ENCODE measurements around the gene FNBP1L. TPM values are rescaled to one million over a fixed set of nuclear protein-coding genes. Genes with fewer than 3 reads are reported as not detected.

FNBP1L gene
- total and polyA plus RNA-seq, 2 donors (not counting 1 experiment from before 2014, with no cell fraction given) = 0.86 to 5.4 TPM

DNA sequence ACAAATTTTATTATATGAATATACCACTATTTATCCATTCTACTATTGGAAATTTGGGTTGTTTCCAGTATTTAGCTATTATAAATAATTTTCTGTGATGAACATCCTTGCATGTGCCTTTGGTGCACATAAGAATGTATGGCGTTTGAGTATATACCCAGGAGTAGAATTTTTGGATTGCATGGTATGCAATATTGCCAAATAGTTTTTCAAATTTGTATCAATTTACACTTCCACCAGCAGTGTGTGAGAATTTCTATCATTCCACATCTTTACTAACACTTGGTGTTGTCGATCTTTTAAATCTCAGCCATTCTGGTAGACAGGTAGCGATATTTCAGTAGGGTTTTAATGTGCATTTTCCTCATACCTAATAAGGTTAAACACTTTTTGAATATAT, 9.2 kb upstream of the FNBP1L start:
- no peak for ATAC-seq (ENCODE audit: low read depth)
- H3K79me2 ChIP-seq (ENCODE audit: control insufficient read depth, insufficient read depth, low read length) = no peaks in the 10 kb centered on the region
- H3K9me3 ChIP-seq (ENCODE audit: control extremely low read depth in 1 of 3, control insufficient read depth in 2 of 3, insufficient read depth in 1 of 3, low read length in 2 of 3) = peaks cover 0 to 3% (median 0%) of the 10 kb centered on the region in 3 donors
- CTCF ChIA-PET = interaction anchor here (1.0 to 1.6 kb wide), 4 partner anchors 8 to 1367 kb away, joined by 3 to 6 read pairs (median 4); no protein-coding TSS in a partner anchor
- intact Hi-C loops (cut with micrococcal nuclease) = loop anchor here (1.0 to 10.0 kb wide), 4 partner anchors 189 to 436 kb away; partner anchors contain the start of gene DNTTIP2
- no peak overlapping the region for H3K27ac Mint-ChIP-seq
- no peak overlapping the region for H2AFZ ChIP-seq (ENCODE audit: insufficient read depth, low read depth, low read length, poor library complexity, severe bottlenecking)
- no peak overlapping the region for H3K4me3 ChIP-seq (ENCODE audit: control extremely low read depth in 1 of 5, extremely low read depth in 1 of 5, insufficient read depth in 1 of 5, low read depth in 2 of 5, low read length in 4 of 5)
- no peaks in the 10 kb centered on the region for H3K9me3 Mint-ChIP-seq (ENCODE audit: insufficient read depth)
- no peak for TF ChIP-seq EZH2 (IDR thresholded peaks at IDR 0.05; ENCODE audit: borderline replicate concordance, insufficient read depth, low read depth, low read length, poor library complexity, severe bottlenecking)
- TF ChIP-seq, protein P1, sequence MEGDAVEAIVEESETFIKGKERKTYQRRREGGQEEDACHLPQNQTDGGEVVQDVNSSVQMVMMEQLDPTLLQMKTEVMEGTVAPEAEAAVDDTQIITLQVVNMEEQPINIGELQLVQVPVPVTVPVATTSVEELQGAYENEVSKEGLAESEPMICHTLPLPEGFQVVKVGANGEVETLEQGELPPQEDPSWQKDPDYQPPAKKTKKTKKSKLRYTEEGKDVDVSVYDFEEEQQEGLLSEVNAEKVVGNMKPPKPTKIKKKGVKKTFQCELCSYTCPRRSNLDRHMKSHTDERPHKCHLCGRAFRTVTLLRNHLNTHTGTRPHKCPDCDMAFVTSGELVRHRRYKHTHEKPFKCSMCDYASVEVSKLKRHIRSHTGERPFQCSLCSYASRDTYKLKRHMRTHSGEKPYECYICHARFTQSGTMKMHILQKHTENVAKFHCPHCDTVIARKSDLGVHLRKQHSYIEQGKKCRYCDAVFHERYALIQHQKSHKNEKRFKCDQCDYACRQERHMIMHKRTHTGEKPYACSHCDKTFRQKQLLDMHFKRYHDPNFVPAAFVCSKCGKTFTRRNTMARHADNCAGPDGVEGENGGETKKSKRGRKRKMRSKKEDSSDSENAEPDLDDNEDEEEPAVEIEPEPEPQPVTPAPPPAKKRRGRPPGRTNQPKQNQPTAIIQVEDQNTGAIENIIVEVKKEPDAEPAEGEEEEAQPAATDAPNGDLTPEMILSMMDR (IDR thresholded peaks at IDR 0.05) = no peak
- no peaks in the 10 kb centered on the region for H3K4me1 ChIP-seq (ENCODE audit: control insufficient read depth in 2 of 2, insufficient read depth in 2 of 2, low read length in 2 of 2)
- no peak overlapping the region for H3K27ac ChIP-seq (ENCODE audit: low read length in 2 of 2)
- no peaks in the 10 kb centered on the region for H4K20me1 ChIP-seq (ENCODE audit: control insufficient read depth, insufficient read depth, low read length, poor library complexity, severe bottlenecking)
- no peak for DNase-seq
- peaks cover 15% of the 10 kb centered on the region for H3K27me3 Mint-ChIP-seq
- no peak overlapping the region for H3K4me2 ChIP-seq (replicated peaks; ENCODE audit: low read depth, low read length, poor library complexity, severe bottlenecking)
- no peak overlapping the region for H3K9ac ChIP-seq (ENCODE audit: low read length)
- WGBS (ENCODE audit: insufficient coverage) = no CpG with 5 or more reads among the region's 3 CpGs
- peaks cover 0 to 10% (median 0%) of the 10 kb centered on the region in 4 experiments for H3K27me3 ChIP-seq (replicated peaks in 1 of 4; ENCODE audit: control extremely low read depth in 1 of 4, control insufficient read depth in 3 of 4, insufficient read depth in 4 of 4, low read length in 3 of 4)
- no peak overlapping the region for H3K4me3 Mint-ChIP-seq
- POLR2A ChIA-PET = no interaction called here
- H3K4me1 Mint-ChIP-seq = no peaks in the 10 kb centered on the region
- H3K36me3 ChIP-seq (replicated peaks in 1 of 2; ENCODE audit: control extremely low read depth in 1 of 2, control insufficient read depth in 1 of 2, extremely low read depth in 1 of 2, insufficient read depth in 2 of 2, low read length in 1 of 2) = no peaks in the 10 kb centered on the region

DNA sequence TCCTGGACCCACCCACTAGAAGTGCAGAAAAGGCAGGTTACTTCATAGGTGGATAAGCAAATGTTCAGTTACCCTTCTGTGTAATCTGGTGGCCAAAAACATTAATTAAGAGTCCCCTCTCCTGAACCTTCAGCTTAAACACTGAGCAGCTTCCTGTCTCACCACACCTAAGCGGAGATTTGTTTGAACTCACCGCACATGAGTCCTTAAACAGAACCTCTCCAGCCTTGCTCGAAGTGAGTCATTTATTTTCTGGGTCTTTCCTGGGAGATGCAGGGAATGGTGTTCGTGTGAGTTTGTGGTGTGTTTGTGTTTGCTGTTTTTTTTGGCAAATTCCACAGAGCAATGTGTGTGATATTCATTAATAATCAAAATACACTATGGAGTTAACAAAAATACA, 7.6 kb upstream of the FNBP1L start:
- no CpG with 5 or more reads among the region's 4 CpGs for WGBS (ENCODE audit: insufficient coverage)
- no peak for TF ChIP-seq EZH2 (IDR thresholded peaks at IDR 0.05; ENCODE audit: borderline replicate concordance, insufficient read depth, low read depth, low read length, poor library complexity, severe bottlenecking)
- TF ChIP-seq, protein P1 (IDR thresholded peaks at IDR 0.05) = no peak
- DNase-seq (no peak), ATAC-seq (ENCODE audit: low read depth) (no peak)
- no peak overlapping the region for H2AFZ ChIP-seq (ENCODE audit: insufficient read depth, low read depth, low read length, poor library complexity, severe bottlenecking)
- no peaks in the 10 kb centered on the region for H3K36me3 ChIP-seq (replicated peaks in 1 of 2; ENCODE audit: control extremely low read depth in 1 of 2, control insufficient read depth in 1 of 2, extremely low read depth in 1 of 2, insufficient read depth in 2 of 2, low read length in 1 of 2)
- no peak overlapping the region for H3K27ac ChIP-seq (ENCODE audit: low read length in 2 of 2)
- H3K27me3 ChIP-seq (replicated peaks in 1 of 4; ENCODE audit: control extremely low read depth in 1 of 4, control insufficient read depth in 3 of 4, insufficient read depth in 4 of 4, low read length in 3 of 4) = no peaks in the 10 kb centered on the region
- Mint-ChIP-seq H3K9me3 (ENCODE audit: insufficient read depth) (no peaks in the 10 kb centered on the region), H3K4me3 (no peak overlapping the region), H3K27me3 (peaks cover 13% of the 10 kb centered on the region), H3K4me1 (no peaks in the 10 kb centered on the region), H3K27ac (no peak overlapping the region)
- no peaks in the 10 kb centered on the region for H3K79me2 ChIP-seq (ENCODE audit: control insufficient read depth, insufficient read depth, low read length)
- no peak overlapping the region for H3K4me3 ChIP-seq (ENCODE audit: control extremely low read depth in 1 of 5, extremely low read depth in 1 of 5, insufficient read depth in 1 of 5, low read depth in 2 of 5, low read length in 4 of 5)
- ChIA-PET POLR2A (no interaction called here), CTCF (interaction anchor here (1.2 kb wide), 1 partner anchor 374 kb away, joined by 3 read pairs; no protein-coding TSS in a partner anchor)
- peaks cover 0 to 3% (median 0%) of the 10 kb centered on the region in 3 donors for H3K9me3 ChIP-seq (ENCODE audit: control extremely low read depth in 1 of 3, control insufficient read depth in 2 of 3, insufficient read depth in 1 of 3, low read length in 2 of 3)
- H3K9ac ChIP-seq (ENCODE audit: low read length) = no peak overlapping the region
- H4K20me1 ChIP-seq (ENCODE audit: control insufficient read depth, insufficient read depth, low read length, poor library complexity, severe bottlenecking) = no peaks in the 10 kb centered on the region
- H3K4me1 ChIP-seq (ENCODE audit: control insufficient read depth in 2 of 2, insufficient read depth in 2 of 2, low read length in 2 of 2) = no peaks in the 10 kb centered on the region
- no peak overlapping the region for H3K4me2 ChIP-seq (replicated peaks; ENCODE audit: low read depth, low read length, poor library complexity, severe bottlenecking)
- intact Hi-C loops (cut with micrococcal nuclease) = no loop called here
